Spleen (tissue), 11 donors: ENCODE results near the gene FSTL5. TPM values are rescaled to one million over a fixed set of nuclear protein-coding genes. Genes with fewer than 3 reads are reported as not detected.
"Not testable (repeated sequence)": the region's sequence is repeated elsewhere in the genome, so short reads cannot be mapped to it uniquely, and the experiment has no call there.

Source experiments
- DNase-seq: peaks from one replicate; pipeline ENCODE4 v3.0.0-alpha.2; 2020
- H3K27ac ChIP-seq, 8 donors: fragments of 200-600 bp; sonication (generic) in 7 of 8; 1 replicate in 4 of 8; 2 replicates in 4 of 8; pipeline versions ENCODE4 v1.5.0 to v1.8.0; 2016 to 2021; ENCODE audit warnings: inconsistent platforms in 4 of 8, mild to moderate bottlenecking in 4 of 8, moderate library complexity in 1 of 8
- H3K27me3 ChIP-seq, 7 donors: fragments of 200-600 bp; sonication (generic) in 6 of 7; replicated peaks in 1 of 7; 1 replicate in 4 of 7; 2 replicates in 3 of 7; pipeline versions ENCODE4 v1.5.0 to v1.8.0; 2016 to 2021; ENCODE audit warnings: inconsistent platforms in 3 of 7, mild to moderate bottlenecking in 1 of 7
- H3K36me3 ChIP-seq, 6 donors: fragments of 200-600 bp; sonication (generic) in 5 of 6; 1 replicate in 4 of 6; 2 replicates in 2 of 6; pipeline versions ENCODE4 v1.5.0 to v1.8.0; 2016 to 2021; ENCODE audit warnings: inconsistent platforms in 2 of 6
- H3K4me1 ChIP-seq, 6 donors: fragments of 200-600 bp; sonication (generic) in 5 of 6; 1 replicate in 3 of 6; 2 replicates in 3 of 6; pipeline versions ENCODE4 v1.5.0 to v1.8.0; 2016 to 2021; ENCODE audit warnings: inconsistent platforms in 3 of 6
- H3K4me3 ChIP-seq, 8 donors: fragments of 200-600 bp; sonication (generic) in 7 of 8; 1 replicate in 4 of 8; 2 replicates in 4 of 8; pipeline versions ENCODE4 v1.5.0 to v1.8.0; 2016 to 2021; ENCODE audit warnings: inconsistent platforms in 4 of 8, mild to moderate bottlenecking in 4 of 8, moderate library complexity in 2 of 8
- H3K9me3 ChIP-seq, 8 donors: fragments of 200-600 bp; sonication (generic) in 7 of 8; 1 replicate in 4 of 8; 2 replicates in 4 of 8; pipeline versions ENCODE4 v1.5.0 to v1.8.0; 2016 to 2021; ENCODE audit warnings: inconsistent platforms in 4 of 8
- POLR2A ChIP-seq, 3 donors: fragments of 450-650 bp; IDR thresholded peaks; one replicate each; pipeline ENCODE4 v1.5.1; 2017; ENCODE audit warnings: antibody characterized with exemption in 3 of 3, mild to moderate bottlenecking in 1 of 3
- POLR2AphosphoS5 ChIP-seq, 3 donors: sonication (generic); formaldehyde crosslinking; IDR thresholded peaks; one replicate each; pipeline ENCODE4 v1.5.1; 2017; ENCODE audit warnings: antibody characterized with exemption in 3 of 3
- WGBS, 5 donors: extraction: QIAGEN DNeasy Blood & Tissue Kit in 3 of 5; methylation state at CpG; one replicate each; pipeline versions ENCODE4 v1.1.5 to v1.1.7; 2013 to 2018; 5-methylcytosine and 5-hydroxymethylcytosine counted together
- intact Hi-C: fragments of 100-400 bp; cut with DNase I; formaldehyde crosslinking; loops from one replicate; pipeline ENCODE4 v1.15.0; 2023; ENCODE audit warnings: low total_unique reads
- polyA plus RNA-seq, 3 donors: library from polyadenylated mRNA; stranded (reverse); fragments of 200-250 nt; gene quantifications; one replicate each; pipeline ENCODE4 v1.2.1, GENCODE V29; 2013
- total RNA-seq, 7 donors: library from RNA; depleted of rRNA in 3 of 7; stranded (reverse); fragments of >200 nt in 3 of 7; fragmentation: NEBNext Ultra II Directional in 4 of 7; extraction: Animal tissue kit (Norgen Biotek cat#: 25700) in 4 of 7; gene quantifications; one replicate each; pipeline versions ENCODE4 v1.1.0 to v1.2.1, GENCODE V29; 2016 to 2021
- TF ChIP-seq, protein P1 (sequence below), 11 experiments: fragments of 200-600 bp in 7 of 11; fragments of 450-650 bp in 4 of 11; sonication (generic) in 4 of 11; IDR thresholded peaks in 8 of 11; conservative IDR thresholded peaks in 3 of 11; 1 replicate in 7 of 11; 2 replicates in 4 of 11; pipeline versions ENCODE4 v1.4.0 to v1.8.0; 2016 to 2021; ENCODE audit warnings: antibody characterized with exemption in 11 of 11, inconsistent platforms in 4 of 11, mild to moderate bottlenecking in 1 of 11
- donor health status: healthy with polysubstance abuse.
- donor health status: DM: no; HTN: no; CAD: no; lungs with moderate emphysema.
- donor health status: DM: no; HTN: no; CAD: no.
- donor health status: Bipolar disorder and iron deficiency.
- donor health status: healthy.
- donor health status: DM: no; HTN: no; CAD: no.
- donor health status: DM: yes; HTN: yes; CAD: no.

The FSTL5 gene
- total and polyA plus RNA-seq, 10 donors = 0.02 TPM; not detected in 9

DNA sequence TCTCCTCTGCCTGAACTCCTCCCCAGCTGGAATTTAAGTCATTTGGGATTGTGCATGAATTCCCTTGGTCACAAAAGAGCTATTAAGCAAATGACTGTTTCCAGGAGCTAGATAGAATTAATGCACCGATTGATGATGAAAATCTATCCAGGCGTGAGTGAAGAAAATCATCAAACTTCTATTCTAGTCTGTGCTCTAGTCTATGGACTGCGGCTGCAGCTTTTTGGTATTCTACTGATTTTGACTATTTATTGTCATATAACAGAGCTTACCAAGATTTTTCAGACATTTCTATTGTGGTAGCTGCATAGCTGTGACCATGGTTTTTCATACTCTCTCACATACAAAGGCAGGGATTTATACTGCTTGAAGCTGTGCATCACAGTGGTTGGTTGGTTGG is 403.8 kb downstream of the FSTL5 start:
- no peak overlapping the region for H3K4me3 ChIP-seq
- 83 to 91% (median 86%) methylated on average over 3 of the region's 3 CpGs for WGBS, 5 donors
- no peaks in the 10 kb centered on the region for H3K27me3 ChIP-seq
- no peak for TF ChIP-seq POLR2A (IDR thresholded peaks at IDR 0.05)
- no peak for TF ChIP-seq POLR2AphosphoS5 (IDR thresholded peaks at IDR 0.05)
- TF ChIP-seq, protein P1, sequence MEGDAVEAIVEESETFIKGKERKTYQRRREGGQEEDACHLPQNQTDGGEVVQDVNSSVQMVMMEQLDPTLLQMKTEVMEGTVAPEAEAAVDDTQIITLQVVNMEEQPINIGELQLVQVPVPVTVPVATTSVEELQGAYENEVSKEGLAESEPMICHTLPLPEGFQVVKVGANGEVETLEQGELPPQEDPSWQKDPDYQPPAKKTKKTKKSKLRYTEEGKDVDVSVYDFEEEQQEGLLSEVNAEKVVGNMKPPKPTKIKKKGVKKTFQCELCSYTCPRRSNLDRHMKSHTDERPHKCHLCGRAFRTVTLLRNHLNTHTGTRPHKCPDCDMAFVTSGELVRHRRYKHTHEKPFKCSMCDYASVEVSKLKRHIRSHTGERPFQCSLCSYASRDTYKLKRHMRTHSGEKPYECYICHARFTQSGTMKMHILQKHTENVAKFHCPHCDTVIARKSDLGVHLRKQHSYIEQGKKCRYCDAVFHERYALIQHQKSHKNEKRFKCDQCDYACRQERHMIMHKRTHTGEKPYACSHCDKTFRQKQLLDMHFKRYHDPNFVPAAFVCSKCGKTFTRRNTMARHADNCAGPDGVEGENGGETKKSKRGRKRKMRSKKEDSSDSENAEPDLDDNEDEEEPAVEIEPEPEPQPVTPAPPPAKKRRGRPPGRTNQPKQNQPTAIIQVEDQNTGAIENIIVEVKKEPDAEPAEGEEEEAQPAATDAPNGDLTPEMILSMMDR (IDR thresholded peaks at IDR 0.05 in 8 of 11, conservative IDR thresholded peaks at IDR 0.05 in 3 of 11) = no peak
- H3K4me1 ChIP-seq = no peaks in the 10 kb centered on the region
- H3K9me3 ChIP-seq = peaks cover 0 to 2% (median 0%) of the 10 kb centered on the region in 8 donors
- intact Hi-C loops = no loop called here
- DNase-seq = no peak
- no peak overlapping the region for H3K27ac ChIP-seq
- H3K36me3 ChIP-seq = no peaks in the 10 kb centered on the region

DNA sequence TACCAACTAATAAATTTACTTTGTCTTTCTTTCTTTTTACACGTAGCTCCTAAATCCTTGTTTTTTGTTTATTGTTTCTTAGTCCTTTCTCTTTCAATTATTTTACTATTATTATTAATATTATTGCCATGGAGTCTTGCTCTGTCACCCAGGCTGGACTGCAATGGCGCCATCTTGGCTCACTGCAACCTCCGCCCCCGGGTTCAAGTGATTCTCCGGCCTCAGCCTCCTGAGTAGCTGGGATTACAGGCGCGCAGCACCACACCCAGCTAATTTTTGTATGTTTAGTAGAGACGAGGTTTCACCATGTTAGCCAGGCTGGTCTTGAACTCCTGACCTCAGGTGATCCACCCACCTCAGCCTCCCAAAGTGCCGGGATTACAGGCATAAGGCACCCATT is 405.4 kb downstream of the FSTL5 start:
- DNase-seq, intact Hi-C loops, H3K9me3 ChIP-seq, H3K36me3 ChIP-seq, H3K27ac ChIP-seq, H3K4me3 ChIP-seq, H3K27me3 ChIP-seq, H3K4me1 ChIP-seq: not testable (repeated sequence)
- 88 to 94% (median 89%) methylated on average over 9 of the region's 9 CpGs for WGBS, 5 donors

DNA sequence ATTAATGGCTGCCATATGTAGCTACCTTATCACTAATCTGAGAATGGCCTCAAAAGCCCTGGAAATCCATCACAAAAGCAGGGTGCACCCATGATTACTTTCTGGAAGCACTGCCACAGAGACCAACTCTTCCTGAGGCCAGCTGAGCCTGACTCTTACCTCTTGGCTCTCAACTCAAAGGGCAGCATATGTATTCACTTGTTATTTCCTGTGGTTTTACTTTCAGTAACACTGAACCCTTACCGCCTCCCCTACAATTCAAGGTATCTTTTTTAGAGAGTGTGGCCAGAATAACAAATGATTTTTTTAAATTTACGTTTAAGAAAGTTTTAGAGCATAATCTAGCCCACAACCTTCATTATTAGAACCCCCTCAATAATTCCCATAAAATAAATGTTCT is 434.9 kb downstream of the FSTL5 start:
- 65 to 83% (median 78%) methylated on average over 2 of the region's 2 CpGs for WGBS, 5 donors
- no peak for DNase-seq
- peaks cover 0 to 3% (median 0%) of the 10 kb centered on the region in 8 donors for H3K9me3 ChIP-seq
- H3K4me3 ChIP-seq = no peak overlapping the region
- H3K4me1 ChIP-seq = no peaks in the 10 kb centered on the region
- intact Hi-C loops = no loop called here
- no peak overlapping the region for H3K27ac ChIP-seq
- no peaks in the 10 kb centered on the region for H3K27me3 ChIP-seq
- no peaks in the 10 kb centered on the region for H3K36me3 ChIP-seq
- TF ChIP-seq, protein P1 (IDR thresholded peaks at IDR 0.05 in 8 of 11, conservative IDR thresholded peaks at IDR 0.05 in 3 of 11) = no peak
- TF ChIP-seq POLR2AphosphoS5 (IDR thresholded peaks at IDR 0.05) (no peak), POLR2A (IDR thresholded peaks at IDR 0.05) (no peak)

DNA sequence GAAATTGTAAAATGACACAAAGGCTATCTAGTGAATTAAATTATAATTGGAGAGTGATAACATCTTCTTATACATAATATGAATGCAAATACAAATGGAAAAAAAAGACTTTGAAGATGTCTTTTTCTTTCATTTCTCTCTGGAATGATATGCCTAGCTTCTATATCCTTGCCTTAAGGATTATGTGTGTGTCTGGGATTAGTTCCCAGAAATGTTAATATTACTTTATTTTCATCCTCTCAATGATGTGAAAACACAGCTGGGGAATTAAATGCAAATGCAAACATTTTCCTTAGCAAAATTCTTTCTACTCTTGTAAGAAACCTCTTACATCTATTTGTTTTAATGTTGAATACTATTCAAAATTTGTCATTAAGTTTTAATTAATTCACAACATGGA is 441.9 kb downstream of the FSTL5 start:
- no peak overlapping the region for H3K4me3 ChIP-seq
- TF ChIP-seq, protein P1 (IDR thresholded peaks at IDR 0.05 in 8 of 11, conservative IDR thresholded peaks at IDR 0.05 in 3 of 11) = no peak
- no peak for TF ChIP-seq POLR2A (IDR thresholded peaks at IDR 0.05)
- no peak for TF ChIP-seq POLR2AphosphoS5 (IDR thresholded peaks at IDR 0.05)
- DNase-seq = no peak
- H3K9me3 ChIP-seq = no peaks in the 10 kb centered on the region
- H3K27me3 ChIP-seq = no peaks in the 10 kb centered on the region
- H3K4me1 ChIP-seq = no peaks in the 10 kb centered on the region
- H3K27ac ChIP-seq = no peak overlapping the region
- intact Hi-C loops = no loop called here
- H3K36me3 ChIP-seq = no peaks in the 10 kb centered on the region

DNA sequence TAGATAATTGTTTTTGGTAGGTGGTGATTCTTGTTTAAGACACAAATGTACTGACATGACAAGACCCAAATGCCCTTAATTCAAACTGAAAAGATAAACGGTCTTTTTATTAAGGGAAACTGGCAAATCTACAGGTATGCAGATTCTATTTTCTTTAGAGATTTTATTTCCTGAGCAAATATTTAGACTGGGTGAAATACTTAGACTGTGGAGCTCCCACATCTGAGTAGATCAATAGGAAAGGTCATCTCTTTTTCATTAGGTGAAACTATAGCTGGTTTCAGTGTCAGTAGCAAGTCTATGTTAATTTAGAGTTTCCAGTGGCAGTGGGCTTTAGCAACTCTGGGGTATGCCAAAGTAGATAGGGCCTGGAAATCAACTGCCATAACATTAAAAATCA is 446.7 kb downstream of the FSTL5 start:
- 75 to 95% (median 82%) methylated on average over 1 of the region's 1 CpG for WGBS, 5 donors
- H3K9me3 ChIP-seq = peaks cover 0 to 7% (median 0%) of the 10 kb centered on the region in 8 donors
- no peak overlapping the region for H3K27ac ChIP-seq
- intact Hi-C loops = no loop called here
- no peak overlapping the region for H3K4me3 ChIP-seq
- DNase-seq = no peak
- no peaks in the 10 kb centered on the region for H3K27me3 ChIP-seq
- no peaks in the 10 kb centered on the region for H3K4me1 ChIP-seq
- H3K36me3 ChIP-seq = no peaks in the 10 kb centered on the region
- TF ChIP-seq POLR2AphosphoS5 (IDR thresholded peaks at IDR 0.05) (no peak), POLR2A (IDR thresholded peaks at IDR 0.05) (no peak)
- TF ChIP-seq, protein P1 (IDR thresholded peaks at IDR 0.05 in 8 of 11, conservative IDR thresholded peaks at IDR 0.05 in 3 of 11) = no peak
